Suprapubic skin (tissue), 4 donors: ENCODE data around the gene RSRC1.

Experiments used
- EP300 ChIP-seq: sonication (generic); formaldehyde crosslinking; IDR thresholded peaks from one replicate; pipeline ENCODE4 v1.6.1; 2017; ENCODE audit warnings: antibody characterized with exemption
- POLR2A ChIP-seq, 2 donors: fragments of 450-650 bp; IDR thresholded peaks; one replicate each; pipeline ENCODE4 v1.6.1; 2017; ENCODE audit warnings: antibody characterized with exemption in 2 of 2, mild to moderate bottlenecking in 2 of 2, moderate library complexity in 2 of 2
- POLR2AphosphoS5 ChIP-seq, 3 donors: sonication (generic); formaldehyde crosslinking; IDR thresholded peaks; one replicate each; pipeline ENCODE4 v1.6.1; 2017; ENCODE audit warnings: antibody characterized with exemption in 3 of 3
- TF ChIP-seq, protein P1 (sequence below), 2 donors: fragments of 200-600 bp in 1 of 2; fragments of 450-650 bp in 1 of 2; sonication (generic) in 1 of 2; IDR thresholded peaks; one replicate each; pipeline ENCODE4 v1.5.1; 2016 to 2019; ENCODE audit warnings: antibody characterized with exemption in 2 of 2, mild to moderate bottlenecking in 1 of 2, moderate library complexity in 1 of 2

DNA sequence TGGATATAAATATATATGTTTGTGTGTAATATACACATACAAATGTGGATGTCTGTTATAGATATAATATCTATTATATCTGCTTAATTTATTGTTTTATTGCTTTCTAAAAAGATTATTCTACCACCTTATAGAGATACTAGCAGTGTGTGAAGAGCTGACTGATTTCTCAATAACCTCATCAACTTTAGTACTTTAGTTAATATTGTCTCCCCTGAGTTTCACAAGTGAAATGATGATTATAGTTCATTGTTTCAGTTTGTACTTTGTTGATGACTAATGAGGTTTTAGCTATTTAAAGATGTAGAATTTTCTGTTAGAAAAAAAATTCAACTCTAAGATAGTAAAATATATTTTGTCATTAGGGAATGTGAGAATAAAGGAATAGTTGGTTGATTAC lies 11.4 kb downstream of the RSRC1 start:
- TF ChIP-seq, protein P1, sequence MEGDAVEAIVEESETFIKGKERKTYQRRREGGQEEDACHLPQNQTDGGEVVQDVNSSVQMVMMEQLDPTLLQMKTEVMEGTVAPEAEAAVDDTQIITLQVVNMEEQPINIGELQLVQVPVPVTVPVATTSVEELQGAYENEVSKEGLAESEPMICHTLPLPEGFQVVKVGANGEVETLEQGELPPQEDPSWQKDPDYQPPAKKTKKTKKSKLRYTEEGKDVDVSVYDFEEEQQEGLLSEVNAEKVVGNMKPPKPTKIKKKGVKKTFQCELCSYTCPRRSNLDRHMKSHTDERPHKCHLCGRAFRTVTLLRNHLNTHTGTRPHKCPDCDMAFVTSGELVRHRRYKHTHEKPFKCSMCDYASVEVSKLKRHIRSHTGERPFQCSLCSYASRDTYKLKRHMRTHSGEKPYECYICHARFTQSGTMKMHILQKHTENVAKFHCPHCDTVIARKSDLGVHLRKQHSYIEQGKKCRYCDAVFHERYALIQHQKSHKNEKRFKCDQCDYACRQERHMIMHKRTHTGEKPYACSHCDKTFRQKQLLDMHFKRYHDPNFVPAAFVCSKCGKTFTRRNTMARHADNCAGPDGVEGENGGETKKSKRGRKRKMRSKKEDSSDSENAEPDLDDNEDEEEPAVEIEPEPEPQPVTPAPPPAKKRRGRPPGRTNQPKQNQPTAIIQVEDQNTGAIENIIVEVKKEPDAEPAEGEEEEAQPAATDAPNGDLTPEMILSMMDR (IDR thresholded peaks at IDR 0.05) = no peak
- no peak for TF ChIP-seq POLR2A (IDR thresholded peaks at IDR 0.05)
- TF ChIP-seq EP300 = no peak
- TF ChIP-seq POLR2AphosphoS5 (IDR thresholded peaks at IDR 0.05) = no peak
